ENCODE measurements around the gene DHDDS.
"Not testable (repeated sequence)": the region's sequence is repeated elsewhere in the genome, so short reads cannot be mapped to it uniquely, and the experiment has no call there.

The DHDDS gene

GRCh38 chr1:26431979-26432695 lies at the start of gene DHDDS:
Gene DHDDS (plus strand): TSS chr1:26432321. CDS start chr1:26432946, 625 bp downstream.
- peak; percentile 99 for DNase-seq (ENCODE audit: low read depth, low spot score)

GRCh38 chr1:26384076-26384475 lies 48.0 kb upstream of the DHDDS start:
- no peak for DNase-seq (ENCODE audit: low read depth, low spot score)

DNA sequence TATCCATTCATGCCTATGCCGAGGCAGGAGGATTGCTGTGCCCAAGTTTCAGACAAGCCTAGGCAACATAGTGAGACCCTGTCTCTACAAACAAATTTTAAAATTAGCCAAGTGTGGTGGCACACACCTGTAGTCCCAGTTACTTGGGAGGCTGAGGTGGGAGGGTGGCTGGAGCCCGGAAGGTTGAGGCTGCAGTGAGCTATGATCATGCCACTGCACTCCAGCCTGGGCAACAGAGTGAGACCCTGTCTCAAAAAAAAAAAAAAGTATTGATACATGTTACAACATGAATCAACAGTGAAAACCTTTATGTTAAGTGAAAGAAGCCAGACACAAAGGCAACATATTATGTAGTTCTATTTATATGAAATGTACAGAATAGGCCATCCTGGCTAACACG lies 47.1 kb upstream of the DHDDS start:
- not testable (repeated sequence) for DNase-seq (ENCODE audit: low read depth, low spot score)

DNA sequence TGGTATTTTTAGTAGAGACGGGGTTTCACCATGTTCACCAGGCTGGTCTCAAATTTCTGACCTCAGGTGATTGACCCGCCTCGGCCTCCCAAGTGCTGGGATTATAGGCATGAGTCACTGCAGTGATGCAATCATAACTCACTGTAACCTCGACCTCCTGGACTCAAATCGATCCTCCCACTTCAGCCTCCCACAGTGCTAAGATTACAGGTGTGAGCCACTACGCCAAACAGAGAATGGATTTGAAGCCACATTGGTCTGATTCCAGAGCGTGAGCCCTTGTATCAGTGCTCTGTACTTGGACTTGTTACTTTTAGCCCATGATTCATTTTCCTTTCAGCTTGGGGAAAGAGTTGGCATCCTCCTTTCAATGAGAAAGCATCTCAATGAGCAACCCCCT lies 44.7 kb upstream of the DHDDS start:
- no peak for DNase-seq (ENCODE audit: low read depth, low spot score)

DNA sequence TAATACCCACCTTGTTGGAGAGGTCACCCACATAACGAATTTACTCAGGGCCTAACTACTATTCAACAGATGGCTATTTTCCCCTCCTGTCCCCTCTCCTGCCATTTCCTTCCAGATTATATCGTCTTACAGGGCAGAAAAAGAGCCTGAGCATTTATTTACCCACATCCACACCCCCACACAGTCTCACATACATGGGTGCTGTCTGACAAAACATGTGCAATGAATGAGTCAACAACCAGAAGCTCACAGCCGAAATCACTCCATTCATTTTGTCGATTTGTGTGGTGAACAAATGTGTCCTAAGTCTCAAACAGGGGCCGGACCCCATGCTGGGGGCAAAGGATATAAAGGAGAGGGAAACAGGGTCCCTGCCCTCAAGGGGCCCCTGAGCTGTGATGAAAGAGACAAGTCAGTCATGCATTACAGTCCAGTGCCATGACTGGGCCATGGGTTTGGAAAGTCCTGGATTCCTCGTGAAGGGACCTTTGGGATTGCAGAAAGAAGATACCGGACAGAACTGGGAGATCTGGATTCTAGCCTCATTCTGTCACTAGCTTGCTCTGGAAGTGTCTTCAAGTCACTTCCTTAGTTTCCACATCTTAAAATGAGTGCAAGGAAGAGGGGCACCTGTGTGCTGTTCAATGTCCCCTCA lies 43.2 kb upstream of the DHDDS start:
- no peak for DNase-seq (ENCODE audit: low read depth, low spot score)

DNA sequence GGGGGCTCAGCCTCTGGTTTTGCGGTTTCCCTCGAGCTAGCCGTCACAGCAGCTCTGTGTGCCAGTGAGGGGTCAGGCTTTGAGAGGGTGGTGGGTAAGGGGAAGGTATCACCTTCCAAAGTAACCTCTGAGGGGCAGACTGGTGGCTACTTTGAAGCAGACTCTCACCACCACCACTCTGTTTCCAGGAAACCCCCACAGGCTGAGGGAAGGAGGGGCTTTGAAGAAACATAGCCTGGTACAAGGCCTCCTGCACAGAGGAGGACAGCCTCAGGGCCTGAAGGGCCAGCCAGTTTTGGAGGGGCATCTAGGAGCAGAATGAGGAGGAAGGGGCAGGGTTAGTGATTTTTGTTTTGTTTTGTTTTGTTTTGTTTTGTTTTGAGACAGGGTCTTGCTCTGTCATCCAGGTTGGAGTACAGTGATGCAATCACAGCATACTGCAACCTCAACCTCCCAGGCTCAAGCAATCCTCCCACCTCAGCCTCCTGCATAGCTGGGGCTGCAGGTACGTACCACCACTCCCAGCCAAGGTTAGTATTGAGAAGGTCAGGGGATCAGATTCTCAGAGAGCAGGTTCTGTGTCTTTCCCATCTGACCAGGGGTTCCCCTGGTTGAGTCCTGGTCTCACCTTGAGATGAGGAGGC lies 42.4 kb upstream of the DHDDS start:
- no peak for DNase-seq (ENCODE audit: low read depth, low spot score)

- DNase-seq (ENCODE audit: low read depth, low spot score), result peak; percentile 62
Measured at GRCh38 chr1:26391450-26391849, 40.7 kb upstream of the DHDDS start.

- no peak for DNase-seq (ENCODE audit: low read depth, low spot score)
Measured at GRCh38 chr1:26395754-26396153, 36.4 kb upstream of the DHDDS start.

DNA sequence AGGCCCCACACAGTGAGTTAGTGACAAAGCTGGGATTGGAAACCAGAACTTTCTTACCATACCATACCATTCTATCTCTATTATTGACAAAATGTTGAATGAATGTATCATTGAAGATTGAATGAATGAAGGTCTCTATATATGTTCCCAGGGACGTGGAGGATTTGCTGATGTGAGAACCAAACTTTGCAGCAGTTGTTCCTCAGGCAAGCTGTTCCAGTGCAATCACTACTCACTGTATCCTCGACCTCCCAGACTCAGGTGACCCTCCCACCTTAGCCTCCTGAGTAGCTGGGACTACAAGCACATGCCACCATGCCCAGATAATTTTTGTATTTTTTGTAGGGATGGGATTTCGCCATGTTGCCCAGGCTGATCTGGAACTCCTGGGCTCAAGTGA lies 33.1 kb upstream of the DHDDS start:
- no peak for DNase-seq (ENCODE audit: low read depth, low spot score)

DNA sequence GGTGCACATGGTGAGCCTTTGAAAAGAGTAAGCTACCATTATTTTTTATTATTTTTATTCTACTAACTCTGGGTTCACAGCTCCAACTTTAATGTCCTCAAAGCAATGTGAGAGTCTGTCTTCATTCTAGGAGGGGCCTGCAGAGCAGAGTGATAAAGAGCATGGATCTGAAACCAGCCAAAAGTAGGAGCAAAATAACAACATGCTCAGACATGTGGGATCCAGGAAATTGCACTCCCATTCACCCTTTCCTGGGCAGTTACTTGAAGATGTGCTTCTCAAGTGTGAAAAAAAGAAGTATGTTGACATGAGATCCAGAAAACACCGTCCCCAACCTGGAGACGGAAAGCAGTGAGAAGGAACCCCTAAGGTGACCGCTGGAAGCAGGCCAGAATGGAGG lies 30.2 kb upstream of the DHDDS start:
- no peak for DNase-seq (ENCODE audit: low read depth, low spot score)

DNA sequence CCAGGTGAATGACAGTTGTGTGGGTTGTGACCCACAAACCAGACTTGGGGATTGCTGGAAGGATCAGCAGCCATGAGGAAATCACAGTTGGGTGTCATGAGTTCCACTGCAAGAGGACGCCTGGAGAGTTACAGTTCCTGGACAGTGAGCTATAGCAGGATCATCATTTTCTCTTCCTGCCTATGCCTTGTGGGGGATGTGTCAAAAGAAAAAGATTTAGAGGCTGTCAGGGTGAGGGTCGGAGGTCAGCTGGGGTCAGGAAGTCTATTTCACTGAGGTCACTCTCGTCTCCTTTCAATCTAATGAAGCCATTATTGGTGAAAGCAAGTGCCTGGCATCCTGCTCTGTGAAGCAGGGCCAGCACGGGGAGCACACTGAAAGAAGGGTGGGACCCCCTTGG lies 28.5 kb upstream of the DHDDS start:
- DNase-seq (ENCODE audit: low read depth, low spot score), result no peak

- no peak for DNase-seq (ENCODE audit: low read depth, low spot score)
Measured at GRCh38 chr1:26404641-26405040, 27.5 kb upstream of the DHDDS start.

DNA sequence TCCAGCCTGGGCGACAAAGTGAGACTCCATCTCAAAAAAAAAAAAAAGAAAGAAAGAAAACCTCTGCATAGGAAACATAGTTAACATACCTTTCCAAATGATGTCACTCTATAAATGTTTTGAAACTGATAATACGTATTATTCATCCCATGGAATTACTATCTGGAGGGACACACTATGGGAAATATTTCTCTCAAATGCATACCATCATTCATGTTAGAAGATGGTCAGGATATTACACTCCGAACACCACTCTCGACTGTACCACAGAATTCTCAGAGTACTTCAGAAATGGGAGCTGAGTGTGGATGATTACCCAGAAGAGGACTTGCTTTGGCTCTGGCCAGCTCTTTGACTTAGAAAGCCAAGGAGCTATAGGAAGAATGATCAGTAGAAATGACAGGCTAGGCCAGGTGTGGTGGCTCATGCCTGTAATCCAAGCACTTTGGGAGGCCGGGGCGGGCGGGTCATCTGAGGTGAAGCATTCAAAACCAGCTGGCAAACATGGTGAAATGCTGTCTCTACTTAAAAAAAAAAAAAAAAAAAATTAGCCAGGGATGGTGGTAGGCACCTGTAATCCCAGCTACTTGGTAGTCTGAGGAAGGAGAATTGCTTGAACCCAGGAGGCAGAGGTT lies 26.7 kb upstream of the DHDDS start:
- peak; percentile 49 for DNase-seq (ENCODE audit: low read depth, low spot score)

GRCh38 chr1:26408604-26409003 lies 23.5 kb upstream of the DHDDS start:
- peak; percentile 90 for DNase-seq (ENCODE audit: low read depth, low spot score)

DNA sequence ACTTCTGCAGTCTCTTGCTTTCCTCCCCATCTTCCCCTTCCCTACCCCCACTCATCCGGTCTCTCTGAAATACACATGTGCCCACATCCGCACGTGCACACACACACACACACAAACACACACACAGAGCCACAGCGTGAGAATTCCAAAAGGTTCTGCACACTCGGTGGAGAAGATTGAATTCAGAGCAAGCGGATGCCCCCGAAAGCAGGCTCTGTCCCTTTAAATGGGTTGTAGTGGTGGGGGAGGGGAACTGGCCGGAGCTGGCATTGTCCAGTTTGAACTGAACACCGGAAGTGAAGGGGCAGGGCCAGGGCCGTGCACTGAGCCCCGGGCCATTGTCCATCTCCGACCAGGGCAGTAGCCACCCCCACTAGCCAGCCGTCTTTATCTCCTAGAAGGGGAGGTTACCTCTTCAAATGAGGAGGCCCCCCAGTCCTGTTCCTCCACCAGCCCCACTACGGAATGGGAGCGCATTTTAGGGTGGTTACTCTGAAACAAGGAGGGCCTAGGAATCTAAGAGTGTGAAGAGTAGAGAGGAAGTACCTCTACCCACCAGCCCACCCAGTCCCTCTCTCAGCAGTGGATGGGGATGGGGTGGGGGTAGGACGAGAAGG lies 22.8 kb upstream of the DHDDS start:
- DNase-seq (ENCODE audit: low read depth, low spot score), result no peak

DNA sequence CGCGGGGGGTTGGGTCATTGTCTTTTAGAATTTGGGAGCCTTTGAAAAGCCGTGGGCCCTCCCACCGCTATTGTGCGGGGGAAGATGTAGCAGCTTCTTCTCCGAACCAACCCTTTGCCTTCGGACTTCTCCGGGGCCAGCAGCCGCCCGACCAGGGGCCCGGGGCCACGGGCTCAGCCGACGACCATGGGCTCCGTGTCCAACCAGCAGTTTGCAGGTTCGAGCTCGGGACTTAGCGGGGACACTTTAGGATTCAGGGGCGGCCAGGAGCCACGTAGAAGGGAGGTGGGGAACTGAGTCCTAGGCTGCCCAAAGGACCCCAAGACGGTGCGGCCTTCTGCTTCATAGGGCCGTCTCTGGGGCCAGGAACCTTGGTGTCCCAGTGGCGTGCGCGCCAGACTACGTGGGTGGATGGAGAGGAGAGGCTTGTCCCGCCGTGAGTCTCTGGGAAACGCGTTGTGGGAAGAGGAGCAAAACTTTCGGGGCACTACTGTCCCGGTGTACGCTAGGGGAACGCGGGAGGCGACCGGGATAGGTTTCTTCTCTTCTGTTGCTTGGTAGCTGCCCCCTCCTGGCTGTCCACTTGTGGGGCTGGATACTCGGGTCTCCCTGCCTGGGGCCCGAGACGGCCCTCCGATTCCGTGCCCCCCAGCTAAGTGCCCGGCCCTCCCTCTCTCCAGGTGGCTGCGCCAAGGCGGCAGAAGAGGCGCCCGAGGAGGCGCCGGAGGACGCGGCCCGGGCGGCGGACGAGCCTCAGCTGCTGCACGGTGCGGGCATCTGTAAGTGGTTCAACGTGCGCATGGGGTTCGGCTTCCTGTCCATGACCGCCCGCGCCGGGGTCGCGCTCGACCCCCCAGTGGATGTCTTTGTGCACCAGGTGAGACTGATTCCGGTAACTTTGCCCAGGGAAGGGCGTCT lies 21.2 kb upstream of the DHDDS start, which contains the start of gene LIN28A:
Gene LIN28A, plus strand, starts transcription at position 112 of the 918 bp plus-strand sequence. Its CDS starts 75 bp downstream, at position 187.
- DNase-seq (ENCODE audit: low read depth, low spot score), result no peak

- no peak for DNase-seq (ENCODE audit: low read depth, low spot score)
Measured at GRCh38 chr1:26411624-26412074, 20.5 kb upstream of the DHDDS start.

DNA sequence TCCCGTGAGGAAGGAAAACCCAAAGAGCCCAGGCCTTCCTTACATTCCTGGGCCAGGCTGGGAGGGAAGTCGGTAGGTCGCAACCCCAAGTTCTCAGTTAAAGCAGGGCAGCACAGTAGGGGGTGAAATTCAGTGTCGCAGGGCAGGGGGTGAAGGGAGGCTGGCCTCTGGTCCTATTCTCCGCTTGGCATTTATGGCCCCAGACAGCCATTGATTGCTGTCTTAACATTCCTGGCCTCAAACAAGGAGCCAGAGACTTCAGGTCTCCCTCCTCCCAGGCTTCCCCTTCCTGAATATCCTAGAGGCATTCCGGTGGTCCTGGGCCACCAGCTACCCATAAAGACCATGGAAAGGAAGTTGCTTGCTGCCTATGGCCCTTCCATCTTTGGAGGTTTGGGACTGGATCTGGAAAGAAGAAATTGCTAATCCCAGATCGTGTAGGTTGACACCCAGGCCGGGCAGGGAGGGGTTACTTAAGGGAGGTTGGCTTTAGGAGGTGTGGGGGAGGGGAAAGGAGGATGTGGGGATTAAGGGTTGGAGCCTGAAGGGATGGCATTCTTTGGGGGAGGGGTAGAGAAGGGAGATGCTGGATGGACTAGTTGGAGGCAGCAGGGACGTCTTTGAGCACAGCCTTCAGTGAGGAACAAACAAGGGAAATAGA lies 19.8 kb upstream of the DHDDS start:
- DNase-seq (ENCODE audit: low read depth, low spot score), result no peak

DNA sequence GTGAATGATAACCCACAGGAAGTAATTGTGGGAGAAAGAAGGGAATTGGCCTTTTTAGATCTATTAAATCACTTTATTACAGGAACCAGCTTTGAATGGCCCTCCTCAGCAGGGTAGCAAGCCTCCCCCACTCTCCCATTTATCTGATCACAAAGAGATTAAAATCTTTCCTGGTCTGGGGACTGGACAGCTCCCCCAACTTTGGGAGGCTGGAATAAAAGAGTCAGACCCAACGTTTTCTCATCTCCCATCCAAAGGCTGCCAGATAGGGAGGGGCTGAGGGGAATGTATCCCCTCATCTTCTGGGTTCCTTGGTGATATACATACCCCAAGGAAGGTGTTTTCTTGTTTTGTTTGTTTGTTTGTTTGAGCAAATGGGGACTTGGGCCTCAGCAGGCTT lies 19.1 kb upstream of the DHDDS start:
- no peak for DNase-seq (ENCODE audit: low read depth, low spot score)

DNA sequence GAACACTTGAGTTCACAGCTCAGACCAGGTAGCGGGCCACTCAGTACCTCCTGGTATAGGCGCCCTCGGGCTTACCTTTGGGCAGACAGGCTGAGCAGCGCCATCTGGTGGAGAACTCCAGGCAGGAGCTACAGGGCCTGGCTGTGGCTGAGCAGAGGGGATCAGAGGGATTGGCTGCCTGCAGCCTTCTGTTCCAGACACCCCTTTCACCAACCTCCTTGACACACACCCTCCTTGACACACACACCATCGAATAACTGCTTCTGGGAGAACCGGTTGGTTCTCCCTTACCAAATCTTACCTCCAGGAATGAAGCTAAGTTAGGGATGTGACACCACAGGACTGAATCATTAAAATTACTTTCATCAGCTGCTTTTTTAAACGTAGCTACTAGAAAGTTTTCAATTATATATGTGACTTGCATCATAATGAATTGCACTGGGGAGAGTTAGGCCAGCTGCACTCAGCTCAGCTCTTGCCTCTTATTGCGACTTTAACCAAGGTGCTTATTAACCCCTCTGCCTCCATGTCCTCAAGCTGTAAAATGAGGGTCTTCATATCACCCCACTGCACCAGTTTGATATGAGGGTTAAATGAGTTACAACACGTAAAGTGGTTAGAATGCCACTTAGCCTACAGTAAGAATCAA lies 14.9 kb upstream of the DHDDS start:
- DNase-seq (ENCODE audit: low read depth, low spot score), result peak; percentile 79

Measured in astrocyte of the hippocampus (primary cell).